GM21367 (cell line): ENCODE measurements around the gene FAM167B.

Experiments
- ATAC-seq: cut with Tn5 transposase; IDR thresholded peaks from one replicate; pipeline ENCODE4 v1.9.1; 2021; ENCODE audit not compliant: unreplicated experiment

The FAM167B gene

GRCh38 chr1:32223683-32224082, 23.3 kb upstream of the FAM167B start:
- ATAC-seq = no peak

- ATAC-seq = no peak
Measured at GRCh38 chr1:32224285-32224684, 22.7 kb upstream of the FAM167B start.

GRCh38 chr1:32228771-32229170, 18.3 kb upstream of the FAM167B start:
- ATAC-seq = no peak

GRCh38 chr1:32231843-32232432, 15.1 kb upstream of the FAM167B start:
- no peak for ATAC-seq

- ATAC-seq = no peak
Measured at GRCh38 chr1:32232558-32233304, 14.3 kb upstream of the FAM167B start.

- ATAC-seq = no peak
Measured at GRCh38 chr1:32234792-32235191, 12.2 kb upstream of the FAM167B start.

- ATAC-seq = no peak
Measured at GRCh38 chr1:32239337-32239736, 7.7 kb upstream of the FAM167B start.

- no peak for ATAC-seq
Measured at GRCh38 chr1:32239790-32240139, 7.3 kb upstream of the FAM167B start.

GRCh38 chr1:32240140-32240951, 6.7 kb upstream of the FAM167B start:
- ATAC-seq = no peak

- ATAC-seq = no peak
Measured at GRCh38 chr1:32241001-32241763, 5.8 kb upstream of the FAM167B start.

- ATAC-seq = no peak
Measured at GRCh38 chr1:32242341-32242851, 4.6 kb upstream of the FAM167B start.

- ATAC-seq = no peak
Measured at GRCh38 chr1:32247452-32247851, 430 bp downstream of the FAM167B start.

- no peak for ATAC-seq
Measured at GRCh38 chr1:32247983-32248889, 1.2 kb downstream of the FAM167B start.

GRCh38 chr1:32249831-32250525, 3.0 kb downstream of the FAM167B start:
- peak; percentile 34 for ATAC-seq

- no peak for ATAC-seq
Measured at GRCh38 chr1:32250893-32251716, 4.1 kb downstream of the FAM167B start, which contains the start of gene LCK. LCK (plus strand) TSS chr1:32251265; CDS start chr1:32274330, 23,065 bp downstream.

- no peak for ATAC-seq
Measured at GRCh38 chr1:32255072-32256071, 8.3 kb downstream of the FAM167B start.
